CD4-positive, CD25-positive, alpha-beta regulatory T cell (primary cell): ENCODE measurements around the gene GPR26. TPM values are rescaled to one million over a fixed set of nuclear protein-coding genes. Genes with fewer than 3 reads are reported as not detected.

Experiments
- ATAC-seq, 2 donors: fragments of 150-1000 bp; cut with Tn5 transposase; one replicate each; pipeline ENCODE4 v1.10.0; 2021; ENCODE audit warnings: low read depth in 2 of 2, moderate number of reproducible peaks in 2 of 2, moderate library complexity in 1 of 2
- DNase-seq, 3 donors: peaks; one replicate each; pipeline versions ENCODE4 v3.0.0 to v3.0.0-alpha.2; 2012 to 2022; ENCODE audit warnings: mixed read lengths in 1 of 3
- H3K27ac ChIP-seq: one replicate; pipeline ENCODE4 v1.7.0; 2013; ENCODE audit warnings: mild to moderate bottlenecking, low read length; ENCODE audit not compliant: insufficient read depth, poor library complexity, severe bottlenecking
- H3K27me3 ChIP-seq: one replicate; pipeline ENCODE4 v1.7.0; 2013; ENCODE audit warnings: low read length; ENCODE audit not compliant: control insufficient read depth, insufficient read depth
- H3K36me3 ChIP-seq: one replicate; pipeline ENCODE4 v1.7.0; 2013; ENCODE audit warnings: mild to moderate bottlenecking, low read length, moderate library complexity; ENCODE audit not compliant: control insufficient read depth, insufficient read depth
- H3K4me1 ChIP-seq: 2 replicates; pipeline ENCODE4 v1.7.0; 2013; ENCODE audit warnings: mild to moderate bottlenecking, low read length; ENCODE audit not compliant: insufficient read depth, control insufficient read depth, poor library complexity, severe bottlenecking
- H3K4me3 ChIP-seq: one replicate; pipeline ENCODE4 v1.7.0; 2013; ENCODE audit warnings: low read depth, mild to moderate bottlenecking, low read length, moderate library complexity
- H3K9me3 ChIP-seq, 2 experiments: 1 replicate in 1 of 2; 2 replicates in 1 of 2; pipeline ENCODE4 v1.7.0; 2013; ENCODE audit warnings: low read length in 2 of 2, mild to moderate bottlenecking in 1 of 2, moderate library complexity in 1 of 2; ENCODE audit not compliant: control insufficient read depth in 2 of 2
- H3K27ac Mint-ChIP-seq, 3 donors: one replicate each; pipeline ENCODE4 v1.8.0; 2020 to 2022; ENCODE audit warnings: mild to moderate bottlenecking in 3 of 3, mixed read lengths in 3 of 3, moderate library complexity in 2 of 3
- H3K27me3 Mint-ChIP-seq: one replicate; pipeline ENCODE4 v1.8.0; 2022; ENCODE audit warnings: mild to moderate bottlenecking, mixed read lengths
- H3K36me3 Mint-ChIP-seq: one replicate; pipeline ENCODE4 v1.8.0; 2020; ENCODE audit warnings: mixed read lengths
- H3K4me1 Mint-ChIP-seq, 4 donors: one replicate each; pipeline ENCODE4 v1.8.0; 2020 to 2022; ENCODE audit warnings: mixed read lengths in 4 of 4, mild to moderate bottlenecking in 1 of 4
- H3K4me3 Mint-ChIP-seq, 4 donors: one replicate each; pipeline ENCODE4 v1.8.0; 2020 to 2022; ENCODE audit warnings: mild to moderate bottlenecking in 4 of 4, mixed read lengths in 4 of 4, moderate library complexity in 3 of 4
- H3K9me3 Mint-ChIP-seq, 7 donors: one replicate each; pipeline ENCODE4 v1.8.0; 2020 to 2022; ENCODE audit warnings: mixed read lengths in 7 of 7, mild to moderate bottlenecking in 3 of 7, moderate library complexity in 2 of 7
- polyA plus RNA-seq, 4 donors: library from polyadenylated mRNA; unstranded; fragments of 300-500 nt; fragmentation: Illumina TruSeq; gene quantifications; one replicate each; pipeline ENCODE4 v1.2.3, GENCODE V29; 2021
- total RNA-seq: library from RNA; stranded (reverse); gene quantifications from one replicate; pipeline ENCODE4 v1.2.3, GENCODE V29; 2022

Gene GPR26
- total and polyA plus RNA-seq, 5 donors from 2014 or later: not detected

GRCh38 chr10:123675811-123676210 is 9.7 kb downstream of the GPR26 start:
- H3K27me3 Mint-ChIP-seq: no peaks in the 10 kb centered on the region
- no peak overlapping the region for H3K27ac Mint-ChIP-seq
- no peak overlapping the region for H3K27ac ChIP-seq
- no peaks in the 10 kb centered on the region for H3K4me1 Mint-ChIP-seq
- H3K4me1 ChIP-seq: no peaks in the 10 kb centered on the region
- no peaks in the 10 kb centered on the region for H3K36me3 ChIP-seq
- H3K27me3 ChIP-seq: no peaks in the 10 kb centered on the region
- no peaks in the 10 kb centered on the region for H3K36me3 Mint-ChIP-seq
- no peak overlapping the region for H3K4me3 ChIP-seq
- DNase-seq (no peak), ATAC-seq (no peak)
- H3K4me3 Mint-ChIP-seq: no peak overlapping the region
- H3K9me3 Mint-ChIP-seq: peaks cover 0 to 2% (median 0%) of the 10 kb centered on the region in 7 donors
- H3K9me3 ChIP-seq: no peaks in the 10 kb centered on the region

- no peak overlapping the region for H3K27ac Mint-ChIP-seq
- no peak overlapping the region for H3K4me3 Mint-ChIP-seq
- no peaks in the 10 kb centered on the region for H3K4me1 ChIP-seq
- H3K9me3 ChIP-seq: no peaks in the 10 kb centered on the region
- H3K27ac ChIP-seq: no peak overlapping the region
- H3K36me3 Mint-ChIP-seq: no peaks in the 10 kb centered on the region
- H3K9me3 Mint-ChIP-seq: peaks cover 0 to 2% (median 0%) of the 10 kb centered on the region in 7 donors
- no peaks in the 10 kb centered on the region for H3K27me3 Mint-ChIP-seq
- no peaks in the 10 kb centered on the region for H3K4me1 Mint-ChIP-seq
- ATAC-seq: no peak
- DNase-seq: no peak
- no peaks in the 10 kb centered on the region for H3K36me3 ChIP-seq
- no peaks in the 10 kb centered on the region for H3K27me3 ChIP-seq
- no peak overlapping the region for H3K4me3 ChIP-seq
Observed at GRCh38 chr10:123677556-123677955, 11.4 kb downstream of the GPR26 start.

GRCh38 chr10:123678376-123678775 is 12.2 kb downstream of the GPR26 start:
- H3K9me3 Mint-ChIP-seq: no peaks in the 10 kb centered on the region
- no peaks in the 10 kb centered on the region for H3K27me3 Mint-ChIP-seq
- no peak overlapping the region for H3K4me3 ChIP-seq
- H3K27ac ChIP-seq: no peak overlapping the region
- no peaks in the 10 kb centered on the region for H3K27me3 ChIP-seq
- H3K4me3 Mint-ChIP-seq: no peak overlapping the region
- DNase-seq (no peak), ATAC-seq (no peak)
- no peaks in the 10 kb centered on the region for H3K36me3 Mint-ChIP-seq
- H3K9me3 ChIP-seq: no peaks in the 10 kb centered on the region
- H3K4me1 Mint-ChIP-seq: no peaks in the 10 kb centered on the region
- no peaks in the 10 kb centered on the region for H3K4me1 ChIP-seq
- no peak overlapping the region for H3K27ac Mint-ChIP-seq
- no peaks in the 10 kb centered on the region for H3K36me3 ChIP-seq

DNA sequence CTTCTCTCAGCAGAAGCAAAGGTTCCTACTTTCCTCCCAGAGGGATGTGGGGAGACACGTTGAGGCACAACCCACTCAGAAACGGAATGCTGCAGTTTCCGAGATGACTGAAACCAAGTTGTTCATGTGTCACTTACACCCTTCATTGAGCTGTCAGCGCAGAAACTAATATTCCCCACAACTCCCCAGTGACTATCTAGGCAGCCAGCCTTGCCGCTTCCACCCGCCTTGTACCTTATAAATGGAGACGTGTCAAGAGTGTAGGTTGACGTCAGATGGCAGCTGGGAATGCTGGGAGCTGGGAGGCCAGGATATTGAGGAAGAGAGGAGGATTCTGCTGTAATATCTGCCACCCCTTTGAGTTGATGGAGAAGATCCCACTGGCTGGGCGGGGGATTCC is 15.1 kb downstream of the GPR26 start:
- H3K9me3 ChIP-seq: no peaks in the 10 kb centered on the region
- H3K27ac ChIP-seq: no peak overlapping the region
- Mint-ChIP-seq H3K27ac (no peak overlapping the region), H3K9me3 (no peaks in the 10 kb centered on the region), H3K4me3 (no peak overlapping the region), H3K36me3 (no peaks in the 10 kb centered on the region), H3K27me3 (no peaks in the 10 kb centered on the region), H3K4me1 (no peaks in the 10 kb centered on the region)
- no peaks in the 10 kb centered on the region for H3K36me3 ChIP-seq
- no peak overlapping the region for H3K4me3 ChIP-seq
- ATAC-seq (no peak), DNase-seq (no peak)
- no peaks in the 10 kb centered on the region for H3K4me1 ChIP-seq
- no peaks in the 10 kb centered on the region for H3K27me3 ChIP-seq

GRCh38 chr10:123682477-123682876 is 16.3 kb downstream of the GPR26 start:
- no peaks in the 10 kb centered on the region for H3K27me3 ChIP-seq

DNA sequence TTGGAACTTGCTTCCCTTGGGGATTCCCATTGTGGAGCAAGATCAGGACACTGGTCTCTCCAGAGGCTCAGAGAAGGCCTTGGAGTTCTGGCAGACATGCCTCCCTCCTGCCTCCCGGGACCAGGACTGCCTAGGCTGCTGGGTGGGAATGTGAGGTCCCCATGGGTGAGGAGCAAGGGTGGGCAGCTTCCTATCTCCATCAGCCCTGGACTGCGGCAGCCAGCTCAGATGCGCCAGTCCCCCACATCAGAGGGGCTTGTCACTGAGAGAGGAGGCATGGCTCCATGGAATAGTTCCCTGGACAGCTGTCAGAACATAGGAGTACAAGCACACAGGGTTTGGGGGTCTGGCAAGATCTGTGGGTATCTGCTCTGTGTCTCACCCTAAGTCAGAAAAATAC is 17.3 kb downstream of the GPR26 start:
- Mint-ChIP-seq H3K27ac (no peak overlapping the region), H3K4me3 (no peak overlapping the region), H3K36me3 (no peaks in the 10 kb centered on the region), H3K4me1 (no peaks in the 10 kb centered on the region), H3K9me3 (no peaks in the 10 kb centered on the region), H3K27me3 (no peaks in the 10 kb centered on the region)
- H3K27me3 ChIP-seq: no peaks in the 10 kb centered on the region
- ATAC-seq (no peak), DNase-seq (no peak)
- no peaks in the 10 kb centered on the region for H3K9me3 ChIP-seq
- no peaks in the 10 kb centered on the region for H3K4me1 ChIP-seq
- no peak overlapping the region for H3K27ac ChIP-seq
- H3K4me3 ChIP-seq: no peak overlapping the region
- no peaks in the 10 kb centered on the region for H3K36me3 ChIP-seq

More at GRCh38 chr10:123682477-123682876, 16.3 kb downstream of the GPR26 start:
- H3K36me3 Mint-ChIP-seq: no peaks in the 10 kb centered on the region
- ATAC-seq (no peak), DNase-seq (no peak)
- Histone ChIP-seq H3K4me1 (no peaks in the 10 kb centered on the region), H3K9me3 (no peaks in the 10 kb centered on the region), H3K36me3 (no peaks in the 10 kb centered on the region), H3K27ac (no peak overlapping the region), H3K4me3 (no peak overlapping the region)
- H3K27me3 Mint-ChIP-seq: no peaks in the 10 kb centered on the region
- no peaks in the 10 kb centered on the region for H3K4me1 Mint-ChIP-seq
- H3K4me3 Mint-ChIP-seq: no peak overlapping the region
- H3K27ac Mint-ChIP-seq: no peak overlapping the region
- no peaks in the 10 kb centered on the region for H3K9me3 Mint-ChIP-seq

- no peaks in the 10 kb centered on the region for H3K36me3 ChIP-seq
- no peak for DNase-seq
- Mint-ChIP-seq H3K4me3 (no peak overlapping the region), H3K4me1 (no peaks in the 10 kb centered on the region), H3K27ac (no peak overlapping the region), H3K27me3 (no peaks in the 10 kb centered on the region), H3K36me3 (no peaks in the 10 kb centered on the region), H3K9me3 (no peaks in the 10 kb centered on the region)
- no peaks in the 10 kb centered on the region for H3K27me3 ChIP-seq
- H3K9me3 ChIP-seq: no peaks in the 10 kb centered on the region
- H3K4me3 ChIP-seq: no peak overlapping the region
- no peak for ATAC-seq
- no peaks in the 10 kb centered on the region for H3K4me1 ChIP-seq
- no peak overlapping the region for H3K27ac ChIP-seq
Observed at GRCh38 chr10:123683865-123684264, 17.7 kb downstream of the GPR26 start.

DNA sequence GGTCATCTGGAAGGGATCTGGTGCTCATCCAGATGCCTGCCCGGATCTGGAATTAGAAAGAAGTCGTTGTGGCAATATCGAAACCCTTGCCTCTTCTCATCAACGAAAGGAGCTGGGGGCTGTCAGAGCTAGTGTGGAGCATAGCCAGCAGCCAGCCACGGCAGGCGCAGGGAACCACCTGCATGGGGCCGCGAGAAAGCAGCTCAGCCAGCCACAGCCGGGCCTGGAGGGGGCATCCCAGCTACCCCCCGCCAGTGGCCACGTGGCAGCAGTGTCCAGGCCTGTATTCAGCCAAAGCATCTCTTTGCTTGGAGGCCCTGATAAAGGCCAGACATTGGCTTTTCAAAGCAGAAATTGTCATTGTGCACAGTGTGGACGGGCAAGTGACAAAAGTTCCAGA is 19.1 kb downstream of the GPR26 start:
- Histone ChIP-seq H3K9me3 (no peaks in the 10 kb centered on the region), H3K36me3 (no peaks in the 10 kb centered on the region), H3K4me3 (no peak overlapping the region), H3K4me1 (no peaks in the 10 kb centered on the region), H3K27ac (no peak overlapping the region), H3K27me3 (no peaks in the 10 kb centered on the region)
- Mint-ChIP-seq H3K36me3 (no peaks in the 10 kb centered on the region), H3K4me1 (no peaks in the 10 kb centered on the region), H3K27me3 (no peaks in the 10 kb centered on the region), H3K9me3 (no peaks in the 10 kb centered on the region), H3K27ac (no peak overlapping the region), H3K4me3 (no peak overlapping the region)
- ATAC-seq: no peak
- DNase-seq: no peak
